Pancreas (tissue), 10 donors: ENCODE measurements around the gene CRIM1. TPM values are rescaled to one million over a fixed set of nuclear protein-coding genes. Genes with fewer than 3 reads are reported as not detected.

Experiments
- ATAC-seq, 4 donors: fragments of 200-7000 bp; cut with Tn5 transposase; one replicate each; pipeline versions ENCODE4 v1.8.0 to v1.9.1; 2020; ENCODE audit warnings: mild to moderate bottlenecking in 4 of 4, moderate library complexity in 4 of 4
- DNase-seq, 6 donors: peaks; one replicate each; pipeline ENCODE4 v3.0.0-alpha.2; 2020
- FAIRE-seq: peaks from 2 replicates; lab custom pipeline; 2012; peaks lifted over from hg19 to GRCh38; lab: Jason Lieb, UNC
- H3K27ac ChIP-seq, 4 donors: fragments of 200-600 bp; sonication (generic); 1 replicate in 3 of 4; 2 replicates in 1 of 4; pipeline versions ENCODE4 v1.5.0 to v1.8.0; 2020
- H3K27me3 ChIP-seq, 4 donors: fragments of 200-600 bp; one replicate each; pipeline ENCODE4 v1.8.0; 2021
- H3K36me3 ChIP-seq, 3 donors: fragments of 200-600 bp; sonication (generic) in 1 of 3; one replicate each; pipeline versions ENCODE4 v1.5.0 to v1.8.0; 2020 to 2021
- H3K4me1 ChIP-seq, 3 donors: fragments of 200-600 bp; one replicate each; pipeline ENCODE4 v1.8.0; 2021
- H3K4me3 ChIP-seq, 4 donors: fragments of 200-600 bp; sonication (generic) in 2 of 4; one replicate each; pipeline versions ENCODE4 v1.5.0 to v1.8.0; 2020 to 2021
- H3K9me3 ChIP-seq, 4 donors: fragments of 200-600 bp; one replicate each; pipeline ENCODE4 v1.8.0; 2021
- CTCF ChIP-seq, 4 donors: fragments of 200-600 bp; sonication (generic) in 3 of 4; IDR thresholded peaks; one replicate each; pipeline versions ENCODE4 v1.5.0 to v1.8.0; 2021; ENCODE audit warnings: antibody characterized with exemption in 4 of 4
- whole genome bisulfite sequencing, 2 donors: extraction: QIAGEN DNeasy Blood & Tissue Kit; methylation state at CpG; one replicate each; pipeline ENCODE4 v1.1.7; 2013; 5-methylcytosine and 5-hydroxymethylcytosine counted together
- intact Hi-C, 3 donors: fragments of 100-400 bp; cut with DNase I; formaldehyde crosslinking; loops; one replicate each; pipeline versions ENCODE4 v1.11.1 to v1.14.2; 2022
- polyA plus RNA-seq, 2 donors: library from polyadenylated mRNA; stranded (reverse); fragments of 200-250 nt; gene quantifications; one replicate each; pipeline ENCODE4 v1.2.3, GENCODE V29; 2013
- total RNA-seq, 6 donors: library from RNA; stranded (reverse); fragmentation: NEBNext Ultra II Directional in 4 of 6; extraction: Animal tissue kit (Norgen Biotek cat#: 25700) in 4 of 6; gene quantifications; one replicate each; pipeline versions ENCODE4 v1.2.1 to v1.2.4, GENCODE V29; 2021 to 2023
- donor health status: healthy with polysubstance abuse.
- donor health status: DM: no; HTN: no; CAD: no; lungs with moderate emphysema.
- donor health status: DM: no; HTN: no; CAD: no.
- donor health status: control.
- donor health status: control.
- donor health status: Bipolar disorder and iron deficiency.
- donor health status: DM: yes; HTN: yes; CAD: no.
- donor health status: DM: no; HTN: no; CAD: no.
- donor health status: DM: no; HTN: no; CAD: no.
- donor health status: DM: yes; HTN: yes; CAD: no.

The CRIM1 gene
- total and polyA plus RNA-seq, 8 donors = 5.2 to 29.1 (median 20.2) TPM

- intact Hi-C loops = no loop called here
- no peak for DNase-seq
- ATAC-seq = peak in 3 of 4 donors; percentile 63 to 77 (median 73)
- no peak for FAIRE-seq
- Histone ChIP-seq H3K4me3 (no peak overlapping the region), H3K27ac (no peak overlapping the region), H3K4me1 (peaks cover 0 to 7% (median 0%) of the 10 kb centered on the region in 3 donors), H3K9me3 (no peaks in the 10 kb centered on the region), H3K36me3 (no peaks in the 10 kb centered on the region), H3K27me3 (no peaks in the 10 kb centered on the region)
- TF ChIP-seq CTCF (IDR thresholded peaks at IDR 0.05) = no peak
- 23 to 28% methylated on average over 1 of the region's 1 CpG for WGBS, 2 donors
These were observed 48.2 kb downstream of the CRIM1 start for GRCh38 chr2:36403675-36404230.

GRCh38 chr2:36404318-36404717 is 48.7 kb downstream of the CRIM1 start:
- Histone ChIP-seq H3K9me3 (no peaks in the 10 kb centered on the region), H3K4me1 (peaks cover 0 to 7% (median 0%) of the 10 kb centered on the region in 3 donors), H3K4me3 (no peak overlapping the region), H3K27ac (no peak overlapping the region), H3K27me3 (no peaks in the 10 kb centered on the region), H3K36me3 (no peaks in the 10 kb centered on the region)
- intact Hi-C loops = no loop called here
- WGBS, 2 donors = 82 to 93% methylated on average over 3 of the region's 3 CpGs
- DNase-seq (no peak), FAIRE-seq (no peak), ATAC-seq (no peak)
- no peak for TF ChIP-seq CTCF (IDR thresholded peaks at IDR 0.05)

- Histone ChIP-seq H3K9me3 (no peaks in the 10 kb centered on the region), H3K4me1 (peaks cover 0 to 7% (median 0%) of the 10 kb centered on the region in 3 donors), H3K36me3 (no peaks in the 10 kb centered on the region), H3K4me3 (no peak overlapping the region), H3K27me3 (no peaks in the 10 kb centered on the region), H3K27ac (no peak overlapping the region)
- 78 to 87% methylated on average over 5 of the region's 5 CpGs for WGBS, 2 donors
- ATAC-seq (no peak), DNase-seq (no peak), FAIRE-seq (no peak)
- intact Hi-C loops = no loop called here
- TF ChIP-seq CTCF (IDR thresholded peaks at IDR 0.05) = no peak
These were observed 49.2 kb downstream of the CRIM1 start for GRCh38 chr2:36404754-36405153.

GRCh38 chr2:36405183-36405582 is 49.6 kb downstream of the CRIM1 start:
- no peak overlapping the region for H3K27ac ChIP-seq
- FAIRE-seq (no peak), ATAC-seq (no peak), DNase-seq (no peak)
- no peaks in the 10 kb centered on the region for H3K9me3 ChIP-seq
- H3K27me3 ChIP-seq = no peaks in the 10 kb centered on the region
- TF ChIP-seq CTCF (IDR thresholded peaks at IDR 0.05) = no peak
- intact Hi-C loops = no loop called here
- H3K4me3 ChIP-seq = no peak overlapping the region
- WGBS, 2 donors = 83 to 86% methylated on average over 5 of the region's 5 CpGs
- H3K4me1 ChIP-seq = peaks cover 0 to 8% (median 0%) of the 10 kb centered on the region in 3 donors
- no peaks in the 10 kb centered on the region for H3K36me3 ChIP-seq

GRCh38 chr2:36406296-36406695 is 50.7 kb downstream of the CRIM1 start:
- intact Hi-C loops = no loop called here
- 59 to 62% methylated on average over 3 of the region's 3 CpGs for WGBS, 2 donors
- H3K36me3 ChIP-seq = no peaks in the 10 kb centered on the region
- no peak overlapping the region for H3K4me3 ChIP-seq
- peaks cover 0 to 9% (median 4%) of the 10 kb centered on the region in 3 donors for H3K4me1 ChIP-seq
- H3K9me3 ChIP-seq = no peaks in the 10 kb centered on the region
- no peaks in the 10 kb centered on the region for H3K27me3 ChIP-seq
- ATAC-seq (no peak), DNase-seq (no peak), FAIRE-seq (no peak)
- H3K27ac ChIP-seq = no peak overlapping the region
- no peak for TF ChIP-seq CTCF (IDR thresholded peaks at IDR 0.05)
